HG03520 (cell line): ENCODE data around the gene EPHA3.

ENCODE experiments used
- ATAC-seq: cut with Tn5 transposase; IDR thresholded peaks from one replicate; pipeline ENCODE4 v1.9.1; 2021; ENCODE audit warnings: mild to moderate bottlenecking, moderate library complexity; ENCODE audit not compliant: unreplicated experiment

EPHA3 gene

GRCh38 chr3:89107461-89108290 lies at the start of gene EPHA3:
Gene EPHA3, plus strand, starts transcription at chr3:89107621. Its CDS starts 128 bp downstream, at chr3:89107749.
- ATAC-seq: peak; percentile 98

GRCh38 chr3:89058371-89058770 lies 49.0 kb upstream of the EPHA3 start:
- ATAC-seq: no peak

- no peak for ATAC-seq
Observed at GRCh38 chr3:89059211-89059925, 48.1 kb upstream of the EPHA3 start.

- ATAC-seq: no peak
Observed at GRCh38 chr3:89061259-89061658, 46.2 kb upstream of the EPHA3 start.

GRCh38 chr3:89067736-89068135 lies 39.7 kb upstream of the EPHA3 start:
- ATAC-seq: no peak

GRCh38 chr3:89072642-89073041 lies 34.8 kb upstream of the EPHA3 start:
- no peak for ATAC-seq

- no peak for ATAC-seq
Observed at GRCh38 chr3:89079944-89080343, 27.5 kb upstream of the EPHA3 start.

- no peak for ATAC-seq
Observed at GRCh38 chr3:89087851-89088250, 19.6 kb upstream of the EPHA3 start.

- no peak for ATAC-seq
Observed at GRCh38 chr3:89098173-89098572, 9.2 kb upstream of the EPHA3 start.

- ATAC-seq: peak; percentile 97
Observed at GRCh38 chr3:89098964-89099585, 8.3 kb upstream of the EPHA3 start.

GRCh38 chr3:89101251-89101650 lies 6.2 kb upstream of the EPHA3 start:
- no peak for ATAC-seq

GRCh38 chr3:89101921-89102320 lies 5.5 kb upstream of the EPHA3 start:
- no peak for ATAC-seq

- ATAC-seq: no peak
Observed at GRCh38 chr3:89104499-89104898, 2.9 kb upstream of the EPHA3 start.

GRCh38 chr3:89105503-89105902 lies 1.9 kb upstream of the EPHA3 start:
- ATAC-seq: no peak

- no peak for ATAC-seq
Observed at GRCh38 chr3:89108291-89108550, 800 bp downstream of the EPHA3 start.

GRCh38 chr3:89113344-89113743 lies 5.9 kb downstream of the EPHA3 start:
- no peak for ATAC-seq

- ATAC-seq: peak; percentile 87
Observed at GRCh38 chr3:89113893-89114840, 6.7 kb downstream of the EPHA3 start.

- no peak for ATAC-seq
Observed at GRCh38 chr3:89114841-89115223, 7.4 kb downstream of the EPHA3 start.

GRCh38 chr3:89116476-89116875 lies 9.1 kb downstream of the EPHA3 start:
- ATAC-seq: no peak

GRCh38 chr3:89138048-89138447 lies 30.6 kb downstream of the EPHA3 start:
- ATAC-seq: no peak

GRCh38 chr3:89139870-89140269 lies 32.4 kb downstream of the EPHA3 start:
- no peak for ATAC-seq
